ENCODE results near the gene UNC79. TPM values are rescaled to one million over a fixed set of nuclear protein-coding genes. Genes with fewer than 3 reads are reported as not detected.

UNC79 gene
- total and polyA plus RNA-seq, 10 of the 15 experiments (the other 5 are each of a cell fraction or from before 2014, with no cell fraction given) = 0.04 to 0.29 (median 0.14) TPM

GRCh38 chr14:93396456-93396855, 34.3 kb upstream of the UNC79 start:
- Histone ChIP-seq H2AFZ (ENCODE audit: control insufficient read depth, low read depth, low read length) (no peak overlapping the region), H4K20me1 (ENCODE audit: control insufficient read depth, insufficient read depth) (no peaks in the 10 kb centered on the region), H3K4me2 (ENCODE audit: control insufficient read depth, insufficient read depth) (no peak overlapping the region), H3K79me2 (ENCODE audit: control insufficient read depth, insufficient read depth, low read length) (no peaks in the 10 kb centered on the region), H3K27me3 (replicated peaks in 1 of 2; ENCODE audit: control insufficient read depth in 2 of 2, insufficient read depth in 2 of 2, low read length in 1 of 2) (no peaks in the 10 kb centered on the region), H3K4me3 (no peak overlapping the region), H3K9ac (ENCODE audit: control insufficient read depth, insufficient read depth, low read length) (no peak overlapping the region), H3K36me3 (ENCODE audit: control insufficient read depth in 2 of 2, insufficient read depth in 2 of 2, low read length in 1 of 2) (no peaks in the 10 kb centered on the region), H3K27ac (ENCODE audit: control insufficient read depth, insufficient read depth) (no peak overlapping the region), H3K4me1 (ENCODE audit: control insufficient read depth, insufficient read depth, low read length) (no peaks in the 10 kb centered on the region), H3K9me3 (replicated peaks; ENCODE audit: control insufficient read depth, insufficient read depth, low read length) (peaks cover 4% of the 10 kb centered on the region)
- TF ChIP-seq MEF2A (IDR thresholded peaks at IDR 0.05; ENCODE audit: insufficient read depth, low read depth, low read length) = no peak
- POLR2A ChIA-PET = interaction anchor here (0.6 kb wide), 1 partner anchor 36 kb away, joined by 3 read pairs; no protein-coding TSS in a partner anchor
- WGBS (ENCODE audit: insufficient coverage, insufficient replicate concordance, low lambda C conversion rate, missing lambda C conversion rate) = 84% methylated on average over 1 of the region's 1 CpG
- intact Hi-C loops (cut with micrococcal nuclease; ENCODE audit: unreplicated experiment) (no loop called here), in situ Hi-C loops (cut with MboI) (no loop called here)
- RAD21 ChIA-PET (ENCODE audit: unreplicated experiment) = no interaction called here
- CTCF ChIA-PET = no interaction called here
- SMC1A ChIA-PET (ENCODE audit: uncharacterized antibody, unreplicated experiment) = interaction anchor here (1.0 kb wide), 1 partner anchor 20 kb away, joined by 3 read pairs; no protein-coding TSS in a partner anchor
- ATAC-seq (no peak), FAIRE-seq (no peak), DNase-seq (ENCODE audit: low read depth, low spot score) (no peak)
- BruUV-seq (replicated peaks) = no TSS peak

GRCh38 chr14:93398491-93398890, 32.2 kb upstream of the UNC79 start:
- TF ChIP-seq KDM1A (IDR thresholded peaks at IDR 0.05; ENCODE audit: borderline replicate concordance) (no peak), PML (IDR thresholded peaks at IDR 0.05; ENCODE audit: low read length) (no peak), CBX5 (IDR thresholded peaks at IDR 0.05; ENCODE audit: low read depth) (no peak), KLF5 (IDR thresholded peaks at IDR 0.05; ENCODE audit: partially characterized antibody) (no peak), ZBTB40 (IDR thresholded peaks at IDR 0.05; ENCODE audit: borderline replicate concordance) (no peak), SUPT20H (IDR thresholded peaks at IDR 0.05; ENCODE audit: borderline replicate concordance, control insufficient read depth, low read depth, low read length) (no peak), EZH2 (IDR thresholded peaks at IDR 0.05; ENCODE audit: borderline replicate concordance, control insufficient read depth, low read depth, low read length) (no peak), CBFB (IDR thresholded peaks at IDR 0.05; ENCODE audit: low read depth) (no peak), PAX8 (IDR thresholded peaks at IDR 0.05) (no peak), TCF12 (IDR thresholded peaks at IDR 0.05; ENCODE audit: low read depth, low read length) (no peak), IRF5 (IDR thresholded peaks at IDR 0.05; ENCODE audit: borderline replicate concordance) (no peak)
- H3K79me2 ChIP-seq (ENCODE audit: control insufficient read depth, insufficient read depth, low read length) = no peaks in the 10 kb centered on the region
- H2AFZ ChIP-seq (ENCODE audit: control insufficient read depth, low read depth, low read length) = no peak overlapping the region
- no TSS peak for BruUV-seq (replicated peaks)
- no peaks in the 10 kb centered on the region for H3K36me3 ChIP-seq (ENCODE audit: control insufficient read depth in 2 of 2, insufficient read depth in 2 of 2, low read length in 1 of 2)
- RAD21 ChIA-PET (ENCODE audit: unreplicated experiment) = no interaction called here
- intact Hi-C loops (cut with micrococcal nuclease; ENCODE audit: unreplicated experiment) = no loop called here
- CTCF ChIA-PET = no interaction called here
- H4K20me1 ChIP-seq (ENCODE audit: control insufficient read depth, insufficient read depth) = no peaks in the 10 kb centered on the region
- H3K4me2 ChIP-seq (ENCODE audit: control insufficient read depth, insufficient read depth) = no peak overlapping the region
- no peak overlapping the region for H3K9ac ChIP-seq (ENCODE audit: control insufficient read depth, insufficient read depth, low read length)
- no peaks in the 10 kb centered on the region for H3K27me3 ChIP-seq (replicated peaks in 1 of 2; ENCODE audit: control insufficient read depth in 2 of 2, insufficient read depth in 2 of 2, low read length in 1 of 2)
- POLR2A ChIA-PET = no interaction called here
- in situ Hi-C loops (cut with MboI) = no loop called here
- no peak overlapping the region for H3K4me3 ChIP-seq
- FAIRE-seq (no peak), DNase-seq (ENCODE audit: low read depth, low spot score) (no peak), ATAC-seq (no peak)
- SMC1A ChIA-PET (ENCODE audit: uncharacterized antibody, unreplicated experiment) = interaction anchor here (0.6 kb wide), 1 partner anchor 144 kb away, joined by 3 read pairs; no protein-coding TSS in a partner anchor
- H3K27ac ChIP-seq (ENCODE audit: control insufficient read depth, insufficient read depth) = no peak overlapping the region
- no peaks in the 10 kb centered on the region for H3K4me1 ChIP-seq (ENCODE audit: control insufficient read depth, insufficient read depth, low read length)
- H3K9me3 ChIP-seq (replicated peaks; ENCODE audit: control insufficient read depth, insufficient read depth, low read length) = peaks cover 4% of the 10 kb centered on the region
